Central memory CD8-positive, alpha-beta T cell (primary cell): ENCODE measurements around the gene MREG.

Experiments used
- ATAC-seq: fragments of 150-1000 bp; cut with Tn5 transposase; replicated peaks from 2 replicates; pipeline ENCODE4 v1.10.0; 2022; ENCODE audit warnings: mild to moderate bottlenecking, moderate FRiP score, moderate number of reproducible peaks; ENCODE audit not compliant: poor library complexity, severe bottlenecking; ENCODE audit errors: extremely low read depth
- DNase-seq, 2 donors: peaks; one replicate each; pipeline ENCODE4 v3.0.0; 2021; ENCODE audit warnings: low spot score in 2 of 2
- H3K27ac Mint-ChIP-seq: one replicate; pipeline ENCODE4 v1.8.0; 2022; ENCODE audit warnings: low read depth, mild to moderate bottlenecking, moderate library complexity, mixed read lengths
- H3K27me3 Mint-ChIP-seq: one replicate; pipeline ENCODE4 v1.8.0; 2022; ENCODE audit warnings: mixed read lengths
- H3K36me3 Mint-ChIP-seq: one replicate; pipeline ENCODE4 v1.8.0; 2022; ENCODE audit warnings: mild to moderate bottlenecking, moderate library complexity, mixed read lengths; ENCODE audit not compliant: insufficient read depth
- H3K4me1 Mint-ChIP-seq: one replicate; pipeline ENCODE4 v1.8.0; 2022; ENCODE audit warnings: mixed read lengths
- H3K4me3 Mint-ChIP-seq: one replicate; pipeline ENCODE4 v1.8.0; 2022; ENCODE audit warnings: mild to moderate bottlenecking, moderate library complexity, mixed read lengths
- H3K9me3 Mint-ChIP-seq: one replicate; pipeline ENCODE4 v1.8.0; 2022; ENCODE audit warnings: mixed read lengths

Gene MREG

GRCh38 chr2:216039918-216040317 is 26.6 kb upstream of the MREG start:
- Mint-ChIP-seq H3K27me3 (no peaks in the 10 kb centered on the region), H3K9me3 (no peaks in the 10 kb centered on the region), H3K4me1 (no peaks in the 10 kb centered on the region), H3K27ac (no peak overlapping the region), H3K4me3 (no peak overlapping the region), H3K36me3 (peaks cover 10% of the 10 kb centered on the region)
- DNase-seq (no peak), ATAC-seq (no peak)

GRCh38 chr2:216034065-216034464 is 20.7 kb upstream of the MREG start:
- ATAC-seq = no peak
- no peak overlapping the region for H3K27ac Mint-ChIP-seq

GRCh38 chr2:216033403-216033802 is 20.1 kb upstream of the MREG start:
- no peak for ATAC-seq
- no peak overlapping the region for H3K27ac Mint-ChIP-seq

More at GRCh38 chr2:216034065-216034464, 20.7 kb upstream of the MREG start:
- Mint-ChIP-seq H3K27me3 (no peaks in the 10 kb centered on the region), H3K36me3 (peaks cover 2% of the 10 kb centered on the region), H3K4me1 (no peaks in the 10 kb centered on the region), H3K9me3 (no peaks in the 10 kb centered on the region), H3K4me3 (no peak overlapping the region)
- peak; percentile 67 to 76 for DNase-seq

GRCh38 chr2:216031960-216032689 is 18.8 kb upstream of the MREG start:
- Mint-ChIP-seq H3K27ac (no peak overlapping the region), H3K9me3 (no peaks in the 10 kb centered on the region), H3K36me3 (peaks cover 3% of the 10 kb centered on the region), H3K4me3 (no peak overlapping the region), H3K27me3 (no peaks in the 10 kb centered on the region), H3K4me1 (no peaks in the 10 kb centered on the region)
- DNase-seq = no peak
- no peak for ATAC-seq

More at GRCh38 chr2:216033403-216033802, 20.1 kb upstream of the MREG start:
- Mint-ChIP-seq H3K36me3 (no peaks in the 10 kb centered on the region), H3K4me3 (no peak overlapping the region), H3K4me1 (no peaks in the 10 kb centered on the region), H3K9me3 (no peaks in the 10 kb centered on the region), H3K27me3 (no peaks in the 10 kb centered on the region)
- no peak for DNase-seq

- Mint-ChIP-seq H3K27ac (no peak overlapping the region), H3K4me3 (no peak overlapping the region), H3K4me1 (no peaks in the 10 kb centered on the region), H3K27me3 (no peaks in the 10 kb centered on the region), H3K36me3 (peaks cover 3% of the 10 kb centered on the region), H3K9me3 (no peaks in the 10 kb centered on the region)
- DNase-seq (no peak), ATAC-seq (no peak)
These were observed 16.9 kb upstream of the MREG start for GRCh38 chr2:216030216-216030615.

- DNase-seq (no peak), ATAC-seq (no peak)
- no peak overlapping the region for H3K4me3 Mint-ChIP-seq
- no peak overlapping the region for H3K27ac Mint-ChIP-seq
- H3K9me3 Mint-ChIP-seq = no peaks in the 10 kb centered on the region
- peaks cover 3% of the 10 kb centered on the region for H3K36me3 Mint-ChIP-seq
- H3K27me3 Mint-ChIP-seq = no peaks in the 10 kb centered on the region
- H3K4me1 Mint-ChIP-seq = no peaks in the 10 kb centered on the region
These were observed 16.2 kb upstream of the MREG start for GRCh38 chr2:216029416-216030129.

- ATAC-seq (no peak), DNase-seq (no peak)
- no peaks in the 10 kb centered on the region for H3K9me3 Mint-ChIP-seq
- H3K36me3 Mint-ChIP-seq = peaks cover 4% of the 10 kb centered on the region
- no peak overlapping the region for H3K27ac Mint-ChIP-seq
- no peaks in the 10 kb centered on the region for H3K27me3 Mint-ChIP-seq
- H3K4me1 Mint-ChIP-seq = peaks cover 5% of the 10 kb centered on the region
- no peak overlapping the region for H3K4me3 Mint-ChIP-seq
These were observed 11.5 kb upstream of the MREG start for GRCh38 chr2:216024779-216025336.

GRCh38 chr2:216023055-216023648 is 9.8 kb upstream of the MREG start:
- DNase-seq (peak in 1 of 2 donors; percentile 21), ATAC-seq (peak; percentile 49)
- no peaks in the 10 kb centered on the region for H3K9me3 Mint-ChIP-seq
- no peak overlapping the region for H3K27ac Mint-ChIP-seq
- H3K27me3 Mint-ChIP-seq = no peaks in the 10 kb centered on the region
- peaks cover 4% of the 10 kb centered on the region for H3K36me3 Mint-ChIP-seq
- no peak overlapping the region for H3K4me3 Mint-ChIP-seq
- peaks cover 5% of the 10 kb centered on the region for H3K4me1 Mint-ChIP-seq

GRCh38 chr2:216021768-216022565 is 8.6 kb upstream of the MREG start:
- ATAC-seq (no peak), DNase-seq (no peak)
- no peaks in the 10 kb centered on the region for H3K27me3 Mint-ChIP-seq
- no peak overlapping the region for H3K4me3 Mint-ChIP-seq
- H3K4me1 Mint-ChIP-seq = peaks cover 10% of the 10 kb centered on the region
- H3K9me3 Mint-ChIP-seq = no peaks in the 10 kb centered on the region
- H3K36me3 Mint-ChIP-seq = peaks cover 2% of the 10 kb centered on the region
- H3K27ac Mint-ChIP-seq = no peak overlapping the region

GRCh38 chr2:216018709-216019108 is 5.4 kb upstream of the MREG start:
- H3K9me3 Mint-ChIP-seq = no peaks in the 10 kb centered on the region
- H3K27ac Mint-ChIP-seq = no peak overlapping the region
- no peak overlapping the region for H3K4me3 Mint-ChIP-seq
- no peak for DNase-seq
- peaks cover 38% of the 10 kb centered on the region for H3K4me1 Mint-ChIP-seq
- peaks cover 6% of the 10 kb centered on the region for H3K36me3 Mint-ChIP-seq
- no peak for ATAC-seq
- H3K27me3 Mint-ChIP-seq = no peaks in the 10 kb centered on the region

GRCh38 chr2:216017365-216017764 is 4.0 kb upstream of the MREG start:
- no peaks in the 10 kb centered on the region for H3K27me3 Mint-ChIP-seq
- no peaks in the 10 kb centered on the region for H3K9me3 Mint-ChIP-seq
- H3K4me3 Mint-ChIP-seq = peak overlapping the region; percentile 29
- no peak for DNase-seq
- H3K4me1 Mint-ChIP-seq = peaks cover 45% of the 10 kb centered on the region
- ATAC-seq = no peak
- H3K27ac Mint-ChIP-seq = peak overlapping the region; percentile 93
- H3K36me3 Mint-ChIP-seq = peaks cover 8% of the 10 kb centered on the region

GRCh38 chr2:216016581-216016980 is 3.2 kb upstream of the MREG start:
- Mint-ChIP-seq H3K36me3 (peaks cover 8% of the 10 kb centered on the region), H3K27ac (peak overlapping the region; percentile 93), H3K9me3 (no peaks in the 10 kb centered on the region), H3K27me3 (no peaks in the 10 kb centered on the region), H3K4me1 (peaks cover 53% of the 10 kb centered on the region), H3K4me3 (peak overlapping the region; percentile 43)
- peak; percentile 53 for ATAC-seq
- no peak for DNase-seq
